HG02623 (cell line): ENCODE measurements around the gene CNTN4.
A peak's percentile ranks its signal among the peaks of the same experiment; 100 is the strongest.
"Not testable (repeated sequence)": the region's sequence is repeated elsewhere in the genome, so short reads cannot be mapped to it uniquely, and the experiment has no call there.

ENCODE experiments used
- ATAC-seq: cut with Tn5 transposase; IDR thresholded peaks from one replicate; pipeline ENCODE4 v1.9.1; 2021; ENCODE audit warnings: moderate library complexity; ENCODE audit not compliant: unreplicated experiment

CNTN4 gene

DNA sequence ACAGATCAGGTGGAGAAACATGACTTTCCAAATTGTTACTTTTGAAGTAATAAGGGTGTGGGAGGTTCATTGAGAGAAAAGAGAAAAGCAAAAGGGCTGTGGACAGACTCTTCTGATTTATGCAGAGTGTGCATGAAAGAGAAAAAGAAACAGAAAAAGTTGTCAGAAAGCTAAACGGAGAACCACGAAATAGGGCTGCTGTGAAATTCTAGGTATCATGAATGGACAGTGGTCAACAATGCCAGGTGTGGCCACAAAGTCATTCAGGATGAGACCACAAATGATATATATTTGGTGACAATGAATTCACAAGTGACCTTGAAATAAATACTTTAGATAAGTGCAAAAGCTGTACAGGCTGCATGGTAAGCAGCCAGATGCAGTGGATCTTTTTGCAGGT lies 841.4 kb downstream of the CNTN4 start:
- ATAC-seq, result no peak

- ATAC-seq, result peak; percentile 93
Observed at GRCh38 chr3:2944628-2945027, 846.0 kb downstream of the CNTN4 start.

- no peak for ATAC-seq
Observed at GRCh38 chr3:2945121-2945520, 846.5 kb downstream of the CNTN4 start.

DNA sequence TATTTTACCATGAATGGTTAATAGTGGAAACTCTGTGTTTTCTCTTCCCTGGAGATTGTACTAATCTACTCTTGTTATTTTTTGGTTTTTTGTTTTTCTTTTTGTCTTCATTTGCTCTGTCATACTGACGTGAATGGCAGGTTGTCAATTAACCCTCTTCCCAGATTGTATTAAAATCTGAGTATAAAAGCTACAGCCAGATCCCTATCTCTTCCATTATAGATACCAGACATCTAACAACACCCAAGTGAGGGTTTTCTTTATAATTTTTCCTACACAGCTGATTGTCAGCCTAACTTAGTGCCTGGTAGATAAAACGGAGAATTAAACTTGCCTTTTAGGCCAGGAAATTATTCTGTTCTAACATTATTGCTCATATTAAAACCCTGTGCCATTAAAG lies 848.9 kb downstream of the CNTN4 start:
- ATAC-seq, result no peak

GRCh38 chr3:2948882-2949281 lies 850.2 kb downstream of the CNTN4 start:
- no peak for ATAC-seq

- ATAC-seq, result no peak
Observed at GRCh38 chr3:2950159-2950558, 851.5 kb downstream of the CNTN4 start.

DNA sequence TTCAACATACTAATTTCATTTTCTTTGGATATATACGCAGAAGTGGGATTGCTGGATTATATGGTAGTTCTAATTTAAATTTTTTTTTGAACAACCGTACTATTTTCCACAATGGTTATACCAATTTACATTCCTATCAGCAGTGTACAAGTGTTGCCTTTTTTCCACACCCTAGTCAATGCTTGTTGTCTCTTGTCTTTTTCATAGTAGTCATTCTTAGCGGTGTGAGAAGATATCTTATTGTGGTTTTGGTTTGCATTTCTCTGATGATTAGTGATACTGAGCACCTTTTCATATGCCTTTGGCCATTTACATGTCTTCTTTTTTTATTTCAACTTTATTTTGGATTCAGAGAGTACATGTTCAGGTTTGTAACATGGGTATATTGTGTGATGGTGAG lies 858.4 kb downstream of the CNTN4 start:
- no peak for ATAC-seq

GRCh38 chr3:2958551-2958950 lies 859.9 kb downstream of the CNTN4 start:
- ATAC-seq, result no peak

- ATAC-seq, result no peak
Observed at GRCh38 chr3:2961576-2961975, 862.9 kb downstream of the CNTN4 start.

- ATAC-seq, result no peak
Observed at GRCh38 chr3:2967871-2968270, 869.2 kb downstream of the CNTN4 start.

GRCh38 chr3:2968475-2968874 lies 869.8 kb downstream of the CNTN4 start:
- peak; percentile 45 for ATAC-seq

GRCh38 chr3:2976212-2976611 lies 877.5 kb downstream of the CNTN4 start:
- no peak for ATAC-seq

DNA sequence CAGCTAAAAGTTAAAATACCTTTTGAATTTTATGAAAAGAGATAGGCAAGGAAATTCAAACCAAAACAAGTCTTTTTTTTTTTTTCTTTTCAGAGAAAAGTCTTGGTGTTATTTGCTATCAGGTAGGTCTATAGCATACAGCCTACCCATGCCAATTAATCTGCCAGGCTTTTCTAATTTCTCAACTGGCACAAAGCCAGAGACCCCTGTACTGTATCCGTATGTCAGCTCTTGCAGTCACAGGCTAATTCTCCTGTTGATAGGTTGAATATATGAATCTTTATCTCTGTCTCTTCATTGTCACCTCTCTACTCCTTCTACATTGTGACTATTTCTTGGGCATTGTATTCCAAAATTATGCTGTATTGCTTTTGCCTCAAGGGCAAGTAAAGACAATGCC lies 878.1 kb downstream of the CNTN4 start:
- no peak for ATAC-seq

DNA sequence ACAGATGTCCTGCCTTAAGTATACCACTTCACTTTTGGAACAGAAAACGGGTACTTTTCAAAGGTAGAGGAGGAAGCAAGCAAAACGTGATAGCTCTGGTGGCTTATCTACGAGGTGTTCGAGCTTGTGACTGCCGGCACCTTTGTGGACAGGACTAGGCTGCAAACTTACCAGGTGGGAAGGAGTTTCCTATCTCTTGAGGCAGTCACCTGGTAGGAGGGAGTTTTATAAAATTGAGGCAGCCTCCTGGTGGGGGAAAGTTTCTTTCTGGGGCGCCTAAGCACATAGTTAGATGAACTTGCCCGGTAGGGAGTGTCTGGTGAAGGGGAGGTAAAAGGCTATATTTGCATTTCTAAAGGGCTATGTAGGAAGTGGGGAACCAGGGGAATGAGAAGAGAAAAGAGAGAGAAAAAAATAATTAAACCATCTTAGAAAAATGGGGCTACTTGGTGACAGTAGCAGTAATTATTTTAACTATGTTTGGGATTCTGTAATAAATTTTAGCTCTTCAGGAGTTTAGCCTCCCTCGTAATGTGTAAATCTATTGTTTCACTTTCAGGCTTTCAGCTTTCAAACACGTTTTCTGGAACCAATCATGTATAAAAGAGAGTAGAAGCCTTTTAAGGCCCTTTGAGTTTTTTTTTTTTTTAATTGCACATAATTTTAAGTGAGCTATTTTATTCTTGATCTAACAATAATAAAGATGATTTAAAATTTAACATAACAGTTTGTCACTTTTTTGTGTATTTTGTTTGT lies 880.5 kb downstream of the CNTN4 start:
- ATAC-seq, result no peak

- ATAC-seq, result no peak
Observed at GRCh38 chr3:2984005-2984830, 885.6 kb downstream of the CNTN4 start.

- no peak for ATAC-seq
Observed at GRCh38 chr3:2984831-2985220, 886.2 kb downstream of the CNTN4 start.

- no peak for ATAC-seq
Observed at GRCh38 chr3:2985479-2985878, 886.8 kb downstream of the CNTN4 start.

- ATAC-seq, result no peak
Observed at GRCh38 chr3:2992534-2992933, 893.9 kb downstream of the CNTN4 start.

DNA sequence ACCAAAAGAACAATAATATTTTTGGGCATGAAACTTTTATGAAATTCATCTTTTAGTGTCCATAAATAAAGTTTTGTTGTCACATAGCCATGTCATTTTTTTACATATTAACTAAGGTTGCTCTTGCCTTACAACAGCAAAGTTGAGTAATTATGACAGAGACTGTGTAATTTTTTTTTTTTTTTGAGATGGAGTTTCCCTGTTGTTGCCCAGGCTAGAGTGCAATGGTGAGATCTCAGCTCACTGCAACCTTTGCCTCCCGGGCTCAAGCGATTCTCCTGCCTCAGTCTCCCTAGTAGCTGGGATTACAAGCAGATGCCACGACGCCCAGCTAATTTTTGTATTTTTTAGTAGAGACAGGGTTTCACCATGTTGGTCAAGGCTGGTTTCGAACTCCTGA lies 894.5 kb downstream of the CNTN4 start:
- not testable (repeated sequence) for ATAC-seq

GRCh38 chr3:2993736-2994135 lies 895.1 kb downstream of the CNTN4 start:
- no peak for ATAC-seq

- no peak for ATAC-seq
Observed at GRCh38 chr3:2995195-2995594, 896.5 kb downstream of the CNTN4 start.

DNA sequence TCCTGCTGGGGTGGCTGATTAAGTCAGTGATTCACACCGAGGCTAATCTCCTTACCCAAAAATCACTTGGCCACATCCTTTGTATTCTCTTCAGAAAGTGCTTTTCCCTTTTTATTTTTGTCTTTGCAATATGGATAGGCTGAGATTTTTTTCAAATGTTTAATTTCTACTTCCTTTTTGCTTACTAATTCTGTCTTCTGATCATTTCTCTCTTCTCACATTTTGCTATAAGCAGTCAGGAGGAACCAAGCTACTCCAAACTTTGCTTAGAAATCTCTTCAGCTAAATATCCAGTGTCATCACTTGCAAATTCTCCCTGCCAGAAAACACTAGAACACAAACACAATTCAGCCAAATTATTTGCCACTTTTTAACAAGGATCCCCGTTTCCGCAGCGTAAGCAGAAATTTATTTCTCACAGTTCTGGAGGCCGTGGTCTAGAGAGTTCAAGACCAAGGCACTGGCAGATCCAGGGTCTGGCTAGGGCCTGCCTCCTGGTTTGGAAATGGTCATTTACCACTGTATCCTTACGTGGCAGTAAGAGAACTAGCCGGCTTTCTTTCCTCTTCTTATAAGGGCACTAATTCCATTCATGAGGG lies 906.6 kb downstream of the CNTN4 start:
- no peak for ATAC-seq
